ENCODE measurements around the gene FBXW5.

GRCh38 chr9:136964171-136964689, 19.7 kb upstream of the FBXW5 start:
- TF ChIP-seq CTCF (IDR thresholded peaks at IDR 0.05) = no peak
- no peak for TF ChIP-seq POLR2A (IDR thresholded peaks at IDR 0.05)
- no peak for TF ChIP-seq POLR2AphosphoS5 (IDR thresholded peaks at IDR 0.05)

Measured in stomach (tissue), 4 donors.